ENCODE results near the gene NFASC. TPM values are rescaled to one million over a fixed set of nuclear protein-coding genes. Genes with fewer than 3 reads are reported as not detected.
A peak's percentile ranks its signal among the peaks of the same experiment; 100 is the strongest.

Gene NFASC
- total RNA-seq, 1 donor from 2014 or later, result 2.7 TPM

DNA sequence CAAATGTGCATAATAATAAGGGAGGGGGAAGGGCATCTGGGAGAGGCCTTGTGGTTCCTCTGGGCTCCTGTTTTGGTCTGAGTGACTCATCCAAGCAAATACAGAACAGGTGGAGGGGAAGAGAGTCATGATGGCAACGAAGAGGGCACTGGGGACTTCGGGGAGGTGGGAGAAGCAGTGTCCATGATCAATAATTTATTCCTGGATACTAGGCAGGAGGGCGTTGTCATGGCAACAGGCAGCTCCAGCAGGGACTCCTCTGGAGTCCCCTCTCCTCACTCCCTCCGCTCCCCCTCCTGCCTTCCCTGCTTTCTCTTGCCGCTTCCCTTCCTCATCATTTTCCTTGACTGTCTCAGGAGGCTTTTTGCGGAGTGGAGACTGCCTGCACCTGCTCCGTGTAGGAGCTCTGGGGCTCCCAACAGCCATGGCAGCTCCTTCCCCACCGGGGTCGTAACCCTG is 12.3 kb upstream of the NFASC start:
- no peak for DNase-seq (ENCODE audit: low spot score)

DNA sequence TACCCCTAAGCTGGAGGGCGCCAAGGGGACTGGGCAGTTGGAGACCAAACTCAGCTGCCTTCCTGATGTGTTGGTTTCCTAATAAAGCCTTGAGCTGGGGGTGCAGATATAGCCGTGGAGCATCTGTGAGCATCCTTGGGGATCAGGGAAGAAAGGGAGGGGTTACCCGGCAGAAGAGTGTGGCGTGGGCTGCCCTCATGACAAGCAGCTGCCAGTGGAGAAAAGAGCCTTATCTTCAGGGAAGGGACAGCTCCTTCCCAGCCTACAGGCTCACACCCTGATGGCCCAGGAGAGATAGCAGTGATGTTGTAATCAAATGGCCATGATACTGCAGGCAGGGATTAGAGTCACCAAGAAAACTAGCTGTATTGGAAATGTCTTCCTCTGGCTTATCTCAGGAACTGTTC is 10.8 kb upstream of the NFASC start:
- DNase-seq (ENCODE audit: low spot score) (no peak), ATAC-seq (no peak)

More for the DNA sequence above, 12.3 kb upstream of the NFASC start:
- ATAC-seq, result no peak

GRCh38 chr1:204863024-204863423 is 7.6 kb upstream of the NFASC start:
- no peak for ATAC-seq
- no peak for DNase-seq (ENCODE audit: low spot score)

- ATAC-seq (no peak), DNase-seq (ENCODE audit: low spot score) (no peak)
Measured at GRCh38 chr1:204863730-204864129, 6.9 kb upstream of the NFASC start.

- ATAC-seq (no peak), DNase-seq (ENCODE audit: low spot score) (no peak)
Measured at GRCh38 chr1:204866051-204866596, 4.5 kb upstream of the NFASC start.

GRCh38 chr1:204867203-204867602 is 3.5 kb upstream of the NFASC start:
- no peak for ATAC-seq
- DNase-seq (ENCODE audit: low spot score), result no peak

DNA sequence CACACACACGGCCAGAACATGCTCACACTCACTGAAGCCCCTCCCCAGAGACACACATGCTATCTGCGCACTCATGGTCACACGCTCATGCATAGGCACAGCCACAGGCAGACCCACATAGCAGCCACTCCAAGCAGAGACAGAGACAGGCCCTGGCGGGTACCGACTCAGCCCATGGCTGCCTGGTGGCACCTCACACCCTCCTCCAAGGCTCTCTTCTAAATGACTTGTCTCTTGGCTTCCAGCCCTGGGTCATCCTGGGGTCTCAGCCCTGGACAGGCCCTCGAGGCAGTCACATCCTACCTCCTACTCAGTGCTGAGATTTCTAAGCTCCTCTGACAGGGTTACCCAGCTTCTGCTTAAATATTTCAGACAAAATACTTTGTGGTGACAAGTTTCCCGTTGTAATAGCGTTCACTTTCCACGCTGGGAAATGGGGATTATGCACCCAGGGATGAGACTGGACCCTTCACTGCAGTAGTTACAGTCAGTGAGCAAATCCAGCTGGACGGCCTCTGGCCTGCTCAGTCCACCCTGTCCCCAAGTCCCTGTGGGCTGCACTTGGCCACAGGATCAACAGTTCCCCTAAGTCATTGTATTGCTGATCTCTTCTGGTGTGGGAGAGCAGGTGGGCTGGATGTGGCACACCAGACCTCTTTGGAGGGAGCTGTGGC is 2.9 kb upstream of the NFASC start:
- DNase-seq (ENCODE audit: low spot score) (no peak), ATAC-seq (no peak)

DNA sequence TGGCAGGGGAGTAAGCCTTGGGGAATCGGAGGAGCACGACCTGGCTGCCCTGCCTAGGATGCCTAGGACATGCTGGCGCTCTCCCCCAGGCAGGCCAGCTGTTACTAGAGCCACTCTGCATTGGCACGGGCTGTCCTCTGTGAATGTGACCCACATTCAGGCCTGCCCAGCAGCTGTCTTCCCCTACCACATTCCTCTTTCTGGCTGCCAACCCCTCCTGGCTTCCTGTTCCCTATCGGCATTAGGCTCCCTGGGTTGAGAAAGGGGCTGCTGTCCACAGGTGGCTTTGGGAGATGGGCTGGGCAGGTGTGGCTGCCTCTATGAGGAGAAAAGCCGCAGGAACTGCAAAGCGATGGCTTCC is 2.3 kb upstream of the NFASC start:
- DNase-seq (ENCODE audit: low spot score), result no peak
- no peak for ATAC-seq

- no peak for ATAC-seq
- no peak for DNase-seq (ENCODE audit: low spot score)
Measured at GRCh38 chr1:204869097-204869496, 1.6 kb upstream of the NFASC start.

- DNase-seq (ENCODE audit: low spot score), result no peak
- ATAC-seq, result peak; percentile 70
Measured at GRCh38 chr1:204871405-204872037, 859 bp downstream of the NFASC start.

GRCh38 chr1:204872262-204872881 is 1.7 kb downstream of the NFASC start:
- ATAC-seq (no peak), DNase-seq (ENCODE audit: low spot score) (no peak)

DNA sequence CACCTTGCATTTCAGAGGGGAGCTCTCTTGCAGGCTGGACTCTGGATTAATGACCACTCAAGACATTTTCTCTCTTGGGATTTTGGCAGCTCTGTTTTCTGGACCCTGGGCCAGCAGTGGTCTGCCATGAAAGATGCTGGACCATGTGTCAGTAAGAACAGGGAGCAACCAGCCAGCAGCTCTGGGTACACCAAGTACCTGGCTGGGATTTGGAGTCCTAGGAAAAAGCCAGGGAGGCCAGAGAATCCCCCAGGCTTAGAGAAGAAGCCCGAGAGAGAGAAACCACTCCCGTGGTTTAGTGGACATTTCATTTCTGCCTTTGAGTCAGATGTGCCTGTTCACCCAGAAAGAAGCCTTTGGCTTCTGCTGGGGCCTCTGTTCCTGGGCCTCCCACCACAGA is 2.5 kb downstream of the NFASC start:
- ATAC-seq (no peak), DNase-seq (ENCODE audit: low spot score) (no peak)

DNA sequence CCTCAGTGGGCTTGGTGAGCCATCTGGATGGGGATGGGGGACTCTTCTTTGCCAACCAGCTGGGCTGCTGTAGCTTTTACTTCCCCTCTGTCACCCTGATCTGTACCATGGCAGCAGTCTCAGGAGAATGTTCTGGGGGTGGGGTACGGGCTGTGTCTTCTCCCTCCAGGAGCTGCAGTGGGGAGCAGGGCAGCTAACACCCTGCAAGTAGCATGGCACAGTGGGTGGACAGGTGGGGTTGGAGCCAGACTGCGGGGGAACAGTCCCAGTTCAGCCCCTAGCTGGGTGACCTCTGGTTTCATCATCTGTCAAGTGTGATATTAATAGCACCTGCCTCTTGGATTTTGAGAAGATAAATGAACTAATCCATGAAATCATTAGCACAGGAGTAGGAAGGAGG is 3.1 kb downstream of the NFASC start:
- DNase-seq (ENCODE audit: low spot score) (no peak), ATAC-seq (no peak)

GRCh38 chr1:204874274-204874673 is 3.6 kb downstream of the NFASC start:
- no peak for DNase-seq (ENCODE audit: low spot score)
- ATAC-seq, result no peak

DNA sequence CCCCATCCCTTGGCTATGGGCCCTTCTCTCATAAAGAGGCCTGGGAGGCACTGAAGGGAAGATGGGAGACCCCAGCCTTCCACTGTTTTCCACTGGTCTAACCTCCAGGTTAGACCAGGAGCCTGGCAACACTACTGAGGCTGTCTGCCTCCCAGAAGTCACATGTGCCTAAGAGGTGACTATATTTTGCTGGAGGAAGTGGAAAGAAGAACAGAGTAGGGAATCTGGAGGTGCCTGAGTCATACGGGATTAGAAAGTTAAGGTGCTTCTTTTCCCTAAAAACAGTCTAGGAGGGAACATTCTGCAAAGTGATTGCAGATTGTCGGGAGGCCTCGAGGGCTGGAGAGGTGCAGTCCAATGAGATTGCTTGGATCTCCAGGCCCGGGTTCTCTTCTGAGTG is 4.6 kb downstream of the NFASC start:
- DNase-seq (ENCODE audit: low spot score) (no peak), ATAC-seq (no peak)

DNA sequence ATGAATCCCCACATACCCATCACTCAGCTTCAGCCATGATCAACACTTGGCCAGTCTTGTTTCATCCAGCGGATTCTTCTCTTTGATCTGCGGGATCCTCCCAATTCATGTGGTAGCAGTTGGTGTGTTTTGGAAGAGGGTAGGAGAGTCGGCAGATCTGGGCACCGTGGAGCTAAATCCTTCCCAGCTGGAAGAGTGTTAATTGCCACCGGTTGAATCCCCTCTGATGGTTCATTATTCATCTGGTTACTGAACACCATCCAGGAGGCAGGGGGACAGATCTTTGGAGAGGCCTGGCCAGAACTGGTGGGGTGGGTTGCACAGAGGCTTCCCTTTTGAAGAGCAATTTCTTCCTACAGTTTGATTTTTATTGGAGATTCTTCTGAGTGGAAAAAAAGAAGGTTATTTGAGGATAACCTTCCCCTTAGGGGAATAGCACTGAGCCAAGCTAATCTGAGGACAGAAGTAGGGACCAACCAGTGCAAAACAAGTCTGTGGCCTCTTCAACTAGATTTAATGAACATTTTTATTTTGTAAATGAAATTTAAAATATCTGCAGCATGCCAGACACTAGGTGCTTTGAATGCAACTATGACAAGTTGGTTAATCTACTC is 8.1 kb downstream of the NFASC start:
- ATAC-seq (no peak), DNase-seq (ENCODE audit: low spot score) (no peak)

- DNase-seq (ENCODE audit: low spot score), result no peak
- no peak for ATAC-seq
Measured at GRCh38 chr1:204879351-204879750, 8.7 kb downstream of the NFASC start.

DNA sequence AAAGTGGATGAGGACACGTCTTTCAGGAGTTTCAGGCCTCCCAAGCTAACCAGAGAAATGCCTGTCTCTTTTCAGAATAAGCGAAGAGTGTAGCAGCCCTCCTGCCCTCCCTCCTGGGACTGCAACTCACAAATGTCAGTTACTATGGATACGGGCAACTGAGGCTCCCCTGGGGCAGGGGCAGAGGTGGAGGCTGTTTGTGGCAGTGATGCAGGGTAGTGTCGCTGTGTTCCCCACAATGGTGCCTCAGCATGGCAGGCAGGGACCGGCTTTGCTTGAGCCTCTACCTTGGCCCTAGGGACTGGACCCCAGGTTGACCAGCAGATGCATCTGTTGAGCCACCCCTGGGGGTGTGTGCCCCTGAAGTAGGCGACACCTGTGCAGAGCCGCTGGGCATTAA is 10.2 kb downstream of the NFASC start:
- DNase-seq (ENCODE audit: low spot score), result no peak
- ATAC-seq, result no peak

DNA sequence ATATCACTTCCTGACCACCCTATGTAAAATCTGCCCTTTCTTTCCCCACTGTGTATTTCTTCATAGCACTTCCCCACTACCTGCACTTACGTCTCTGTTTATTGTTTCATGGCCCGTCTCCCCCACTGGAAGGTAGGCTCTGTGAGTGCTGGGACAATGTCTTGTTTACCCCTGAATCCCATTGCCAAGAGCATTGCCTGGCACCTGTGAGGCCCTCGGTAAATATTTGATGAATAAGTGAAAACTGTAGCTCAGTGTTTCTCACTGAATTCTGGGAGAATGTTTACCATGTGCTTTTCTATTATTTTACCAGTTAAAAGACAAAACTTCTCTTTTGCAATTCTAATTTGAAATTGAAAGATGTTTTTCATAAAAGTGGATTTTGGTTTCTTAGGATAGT is 11.8 kb downstream of the NFASC start:
- peak; percentile 41 for ATAC-seq
- peak; percentile 67 for DNase-seq (ENCODE audit: low spot score)

DNA sequence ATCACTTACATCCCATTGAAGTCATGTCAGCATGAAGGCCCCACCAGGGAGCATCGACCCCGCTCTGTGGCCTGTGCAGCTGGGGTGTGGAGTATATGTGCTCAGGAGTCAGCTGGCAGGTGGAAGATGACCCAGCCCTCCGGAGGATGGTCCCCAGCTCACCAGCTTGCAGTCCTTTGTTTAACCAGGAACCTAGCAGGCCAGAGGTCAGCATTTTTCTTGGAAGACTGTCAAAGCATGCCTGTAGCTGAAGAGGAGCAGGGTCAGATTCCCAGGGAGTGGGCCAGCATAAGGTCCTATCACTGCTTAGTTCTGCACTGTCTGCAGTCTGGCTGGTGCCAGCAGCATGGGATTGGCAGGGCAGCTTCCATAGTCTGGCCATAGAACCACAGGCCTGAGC is 12.7 kb downstream of the NFASC start:
- peak; percentile 69 for DNase-seq (ENCODE audit: low spot score)
- peak; percentile 66 for ATAC-seq

DNA sequence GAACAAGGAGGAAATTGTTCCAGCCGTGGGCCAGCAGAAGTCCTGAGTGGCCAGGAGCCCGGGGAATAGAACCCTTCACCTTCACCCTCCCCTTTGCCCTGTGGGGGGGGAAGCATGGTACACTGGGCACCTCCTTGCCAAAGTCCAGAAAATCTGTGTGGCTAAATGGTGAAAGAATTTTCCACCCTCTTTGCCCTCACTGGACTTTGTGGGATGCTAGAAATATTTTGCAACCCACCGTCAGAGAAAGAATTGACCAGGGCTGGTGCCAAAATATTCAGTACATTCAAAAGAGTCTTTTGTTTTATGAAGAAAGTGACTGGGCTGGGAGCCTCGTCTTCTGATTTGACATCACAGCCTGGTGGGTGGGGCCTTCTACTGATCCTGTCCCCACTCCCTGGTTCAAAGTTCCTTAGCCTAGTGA is 14.6 kb downstream of the NFASC start:
- ATAC-seq (peak; percentile 75), DNase-seq (ENCODE audit: low spot score) (peak; percentile 88)

DNA sequence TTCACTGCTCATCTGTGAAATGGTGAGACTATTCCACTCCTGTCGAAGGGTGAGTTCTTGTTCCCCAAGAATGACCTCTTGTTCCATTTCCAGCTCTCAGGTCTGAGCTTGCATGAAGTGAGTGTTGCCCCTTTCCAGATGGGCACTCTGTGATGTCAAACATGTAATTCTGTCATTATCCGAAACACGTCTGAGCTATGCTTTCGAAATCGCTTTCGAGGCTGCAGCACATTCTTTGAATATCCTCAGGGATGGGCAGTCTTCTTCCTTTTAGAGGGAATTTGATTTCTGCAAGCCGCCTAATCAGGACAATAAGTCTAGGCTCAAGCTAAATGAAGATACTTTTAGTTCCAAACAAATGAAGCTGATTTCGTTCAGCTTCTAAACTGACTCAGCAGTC is 15.1 kb downstream of the NFASC start:
- ATAC-seq (peak; percentile 1), DNase-seq (ENCODE audit: low spot score) (no peak)
